Activated CD4-positive, CD25-positive, alpha-beta regulatory T cell treated with anti-CD3 and anti-CD28 coated beads, Interleukin-2, amount 50 U/mL, for 24 hours (primary cell): Measurements from ENCODE around the gene ALDOC.

Experiments used
- ATAC-seq, 2 donors: fragments of 150-1000 bp; cut with Tn5 transposase; one replicate each; pipeline ENCODE4 v1.10.0; 2021; ENCODE audit warnings: mild to moderate bottlenecking in 1 of 2, moderate library complexity in 1 of 2

Gene ALDOC

GRCh38 chr17:28551421-28552175, 25.1 kb downstream of the ALDOC start:
- ATAC-seq, result no peak

DNA sequence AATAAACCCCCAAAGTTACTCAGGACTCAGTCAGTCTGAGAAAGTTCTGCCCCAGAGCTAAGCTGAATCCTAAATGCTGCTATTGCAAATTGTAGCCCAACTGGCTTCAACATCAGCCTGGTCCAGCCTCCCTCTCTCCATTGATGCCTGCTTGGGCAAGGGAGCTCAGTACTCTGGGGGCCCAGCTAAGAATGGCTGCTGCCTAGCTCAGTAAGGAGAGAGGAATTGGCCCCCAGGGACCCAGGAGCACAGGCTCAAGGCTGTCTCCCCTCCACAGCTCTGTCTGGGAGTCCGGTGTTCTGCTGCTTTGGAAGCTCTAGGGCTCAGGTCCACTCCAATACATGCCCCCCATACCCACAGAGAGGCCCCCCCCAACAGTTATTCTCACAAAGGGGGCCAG, 25.8 kb downstream of the ALDOC start:
- no peak for ATAC-seq

GRCh38 chr17:28549236-28550132, 27.2 kb downstream of the ALDOC start:
- peak; percentile 68 to 73 for ATAC-seq

- no peak for ATAC-seq
Measured at GRCh38 chr17:28548417-28549130, 28.1 kb downstream of the ALDOC start.

DNA sequence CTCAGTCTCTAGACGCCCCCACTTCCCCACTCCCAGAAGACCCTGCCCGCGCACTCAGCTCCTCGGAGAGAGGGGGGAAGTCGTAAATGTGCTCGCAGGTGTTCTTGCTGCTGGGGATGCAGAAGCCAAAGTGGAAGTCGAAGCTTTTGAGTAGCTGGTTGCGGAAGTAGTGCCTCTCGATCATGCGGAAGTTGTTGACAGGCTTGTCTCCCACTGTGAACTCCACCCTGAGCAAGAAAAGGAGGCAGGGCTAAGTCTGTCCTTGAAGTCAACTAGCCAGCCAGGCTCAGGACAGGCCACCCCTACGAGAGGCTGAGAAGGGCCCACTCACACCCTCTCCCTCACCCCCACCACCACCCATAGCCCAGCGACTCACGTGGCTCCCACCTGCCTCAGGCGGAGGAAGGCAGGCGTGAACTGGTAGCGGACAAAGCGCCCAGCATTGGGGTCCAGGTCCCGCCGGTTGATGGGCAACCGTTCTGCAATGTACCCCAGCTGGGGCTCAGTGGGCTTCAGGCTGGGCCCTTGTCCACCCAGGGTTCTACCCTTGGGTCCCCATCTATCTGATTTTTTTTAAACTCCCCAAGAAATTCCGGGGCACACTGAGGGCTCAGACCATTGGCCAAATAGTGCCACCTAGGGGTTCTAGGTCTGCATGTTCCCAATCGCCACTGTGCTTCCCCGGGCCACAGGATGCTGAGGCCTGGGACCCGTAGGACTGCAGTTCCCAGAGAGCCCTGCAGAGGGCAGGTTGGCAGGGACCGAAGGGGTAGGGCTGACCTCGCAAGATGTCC, 28.9 kb downstream of the ALDOC start:
- ATAC-seq, result peak in 1 of 2 donors; percentile 18

GRCh38 chr17:28547096-28547622, 29.5 kb downstream of the ALDOC start:
- no peak for ATAC-seq

GRCh38 chr17:28545787-28546415, 30.8 kb downstream of the ALDOC start:
- no peak for ATAC-seq

GRCh38 chr17:28545141-28545503, 31.6 kb downstream of the ALDOC start:
- ATAC-seq, result no peak

DNA sequence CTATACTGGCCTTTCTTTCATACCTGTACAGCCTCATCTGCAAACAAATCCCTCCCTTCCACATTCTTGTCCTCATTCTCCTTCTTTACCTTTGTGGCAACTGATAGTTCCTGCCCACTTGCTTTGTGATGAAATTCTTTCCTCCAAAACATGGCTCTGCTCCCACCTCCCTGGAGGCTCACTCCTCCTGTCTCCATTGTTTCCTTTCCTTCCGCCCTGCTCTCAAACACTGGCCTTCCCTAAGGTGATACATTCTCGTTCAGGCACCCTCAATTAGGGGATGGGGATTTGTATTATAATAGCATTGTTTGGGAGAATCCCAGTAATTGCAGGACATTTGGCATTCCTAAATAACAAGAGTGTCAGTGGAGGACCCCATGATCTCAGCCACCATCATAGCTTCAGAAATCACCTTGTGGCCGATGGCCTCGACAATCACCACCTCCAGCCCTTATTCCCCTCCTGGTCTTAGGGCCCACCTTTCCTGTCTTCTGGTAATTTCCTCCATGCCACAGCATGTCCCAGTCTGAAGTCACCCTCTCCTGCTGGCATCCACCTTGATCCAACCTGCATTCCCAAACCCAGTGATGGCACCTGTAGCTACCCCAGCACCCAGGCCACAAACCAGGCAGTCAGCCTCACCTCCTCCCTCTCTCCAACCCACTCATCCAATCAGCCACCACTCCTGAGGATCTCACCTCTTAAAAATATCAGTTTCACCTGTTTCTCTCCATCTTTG, 32.1 kb downstream of the ALDOC start:
- ATAC-seq, result no peak

- no peak for ATAC-seq
Measured at GRCh38 chr17:28541439-28541838, 35.3 kb downstream of the ALDOC start.

- ATAC-seq, result no peak
Measured at GRCh38 chr17:28540231-28540630, 36.5 kb downstream of the ALDOC start.

- ATAC-seq, result no peak
Measured at GRCh38 chr17:28538296-28538895, 38.3 kb downstream of the ALDOC start.

DNA sequence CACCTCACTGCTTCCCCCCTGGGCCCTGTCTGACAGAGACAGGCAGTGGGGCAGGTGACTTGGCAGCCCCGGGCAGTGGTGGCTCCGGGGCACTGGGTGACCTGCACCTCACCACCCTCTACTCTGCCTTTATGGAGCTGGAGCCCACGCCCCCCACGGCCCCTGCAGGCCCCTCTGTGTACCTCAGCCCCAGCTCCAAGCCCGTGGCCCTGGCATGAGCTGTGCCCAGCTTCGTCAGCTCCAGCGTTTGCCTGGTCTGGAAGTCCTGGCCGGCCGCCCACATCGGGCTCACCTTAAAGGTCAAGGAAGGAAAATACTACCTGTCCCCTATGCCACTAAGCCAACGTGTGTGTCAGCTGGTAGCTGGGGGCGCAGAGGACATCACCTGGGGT, 39.5 kb downstream of the ALDOC start:
- ATAC-seq, result no peak

- no peak for ATAC-seq
Measured at GRCh38 chr17:28536532-28537218, 40.0 kb downstream of the ALDOC start.

- no peak for ATAC-seq
Measured at GRCh38 chr17:28534740-28535375, 41.8 kb downstream of the ALDOC start.

- ATAC-seq, result no peak
Measured at GRCh38 chr17:28533091-28533807, 43.4 kb downstream of the ALDOC start.

DNA sequence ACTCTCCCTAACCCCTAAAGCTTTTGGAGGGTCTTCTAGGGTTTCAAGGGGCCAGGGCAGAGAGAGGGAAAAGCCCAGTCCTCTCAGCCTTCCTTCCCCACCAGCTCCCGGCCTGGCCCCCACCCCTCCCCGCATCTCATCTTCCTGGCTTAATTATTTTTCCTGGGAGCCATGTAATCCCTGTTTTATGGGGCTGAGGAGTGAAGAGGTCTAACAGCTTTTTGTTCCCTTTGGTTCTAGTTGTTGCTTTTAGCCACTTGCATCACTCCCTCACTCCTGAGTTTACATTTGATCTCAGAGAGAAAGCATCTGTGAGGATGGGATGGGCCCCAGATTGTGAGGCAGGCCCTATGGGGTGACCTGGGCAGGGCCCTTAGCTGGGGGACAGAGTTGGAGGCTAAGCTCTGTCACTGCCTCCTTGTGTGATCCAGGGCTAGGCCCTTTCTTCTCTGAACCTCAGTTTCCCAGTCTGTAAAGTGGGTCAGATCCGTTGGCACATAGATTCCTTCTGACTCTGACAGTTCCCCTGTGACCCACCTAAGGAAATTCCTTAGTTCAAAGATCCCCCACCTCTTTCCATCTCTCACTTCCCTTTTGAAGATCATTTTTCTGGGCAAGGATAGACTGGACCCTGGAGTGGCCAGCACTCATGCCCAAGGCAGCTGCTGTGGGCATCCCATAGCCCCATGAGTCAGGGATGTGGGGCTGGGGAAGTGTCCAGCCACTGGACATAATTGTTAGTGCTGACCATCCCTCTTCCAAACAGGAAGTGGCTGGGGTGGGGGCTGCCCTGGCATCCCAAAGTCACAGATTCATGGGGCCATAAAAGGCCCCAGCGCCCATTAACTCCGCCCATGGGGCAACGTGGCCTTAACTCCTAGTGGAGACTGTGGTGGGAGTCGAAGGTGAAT, 44.4 kb downstream of the ALDOC start:
- ATAC-seq, result no peak

DNA sequence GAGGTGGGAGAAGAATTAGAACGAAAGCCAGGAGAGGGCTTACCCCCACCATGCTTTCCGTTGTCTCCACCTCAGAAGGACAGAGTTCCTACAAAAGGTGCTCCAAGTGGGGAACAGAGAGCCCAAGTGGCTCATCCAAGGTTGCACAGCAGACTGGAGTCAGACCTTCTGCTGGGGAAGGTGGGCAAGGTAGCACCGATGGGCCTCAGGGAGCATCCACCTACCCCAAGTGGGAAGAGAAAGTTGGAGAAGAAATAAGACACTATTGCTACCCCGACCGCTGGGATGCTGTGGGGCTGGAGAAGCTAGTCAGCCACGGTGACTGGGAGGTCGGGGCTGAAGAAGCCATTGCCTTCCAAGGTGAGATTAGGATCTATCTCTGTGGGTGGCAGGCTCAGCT, 45.8 kb downstream of the ALDOC start:
- ATAC-seq, result no peak
